CD8-positive, alpha-beta memory T cell (primary cell): ENCODE results near the gene TMEM184B. TPM values are rescaled to one million over a fixed set of nuclear protein-coding genes. Genes with fewer than 3 reads are reported as not detected.
A peak's percentile ranks its signal among the peaks of the same experiment; 100 is the strongest.

ENCODE experiments used
- CTCF ChIA-PET: fragments of 350-600 bp; sonication (Branson Sonifier 250); formaldehyde crosslinking; loops from one replicate; lab custom pipeline; 2021; ENCODE audit warnings: antibody characterized with exemption; lab: Charles Lee
- POLR2A ChIA-PET: fragments of 350-600 bp; sonication (Branson Sonifier 250); formaldehyde crosslinking; loops from one replicate; lab custom pipeline; 2021; ENCODE audit warnings: antibody characterized with exemption; lab: Charles Lee
- DNase-seq, 5 donors: peaks; one replicate each; pipeline versions ENCODE4 v3.0.0 to v3.0.0-alpha.2; 2020 to 2022; ENCODE audit warnings: mixed read lengths in 1 of 5
- H3K27ac ChIP-seq: one replicate; pipeline ENCODE4 v1.7.0; 2013; ENCODE audit warnings: low read depth, mild to moderate bottlenecking, low read length, moderate library complexity
- H3K27me3 ChIP-seq: 2 replicates; pipeline ENCODE4 v1.7.0; 2013; ENCODE audit warnings: low read length, mild to moderate bottlenecking; ENCODE audit not compliant: insufficient read depth, poor library complexity, severe bottlenecking
- H3K36me3 ChIP-seq: 2 replicates; pipeline ENCODE4 v1.7.0; 2013; ENCODE audit warnings: mild to moderate bottlenecking, low read length, moderate library complexity; ENCODE audit not compliant: insufficient read depth
- H3K4me1 ChIP-seq: 2 replicates; pipeline ENCODE4 v1.7.0; 2013; ENCODE audit warnings: mild to moderate bottlenecking, low read length, moderate library complexity; ENCODE audit not compliant: insufficient read depth
- H3K4me3 ChIP-seq: 2 replicates; pipeline ENCODE4 v1.7.0; 2013; ENCODE audit warnings: mild to moderate bottlenecking, low read length
- H3K9me3 ChIP-seq: 2 replicates; pipeline ENCODE4 v1.7.0; 2013; ENCODE audit warnings: mild to moderate bottlenecking, low read length
- H3K27ac Mint-ChIP-seq, 8 donors: one replicate each; pipeline ENCODE4 v1.8.0; 2020 to 2021; ENCODE audit warnings: mixed read lengths in 8 of 8, mild to moderate bottlenecking in 6 of 8, inconsistent platforms in 3 of 8, moderate library complexity in 3 of 8
- H3K27me3 Mint-ChIP-seq, 2 donors: one replicate each; pipeline ENCODE4 v1.8.0; 2020 to 2021; ENCODE audit warnings: mixed read lengths in 2 of 2, mild to moderate bottlenecking in 1 of 2, moderate library complexity in 1 of 2
- H3K36me3 Mint-ChIP-seq, 3 donors: one replicate each; pipeline ENCODE4 v1.8.0; 2020 to 2021; ENCODE audit warnings: mixed read lengths in 3 of 3, inconsistent platforms in 1 of 3, mild to moderate bottlenecking in 1 of 3
- H3K4me1 Mint-ChIP-seq, 3 donors: one replicate each; pipeline ENCODE4 v1.8.0; 2020 to 2021; ENCODE audit warnings: mixed read lengths in 3 of 3, inconsistent platforms in 1 of 3, mild to moderate bottlenecking in 1 of 3
- H3K4me3 Mint-ChIP-seq, 7 donors: one replicate each; pipeline ENCODE4 v1.8.0; 2020 to 2021; ENCODE audit warnings: mixed read lengths in 7 of 7, mild to moderate bottlenecking in 6 of 7, moderate library complexity in 4 of 7, inconsistent platforms in 2 of 7
- H3K9me3 Mint-ChIP-seq, 5 donors: one replicate each; pipeline ENCODE4 v1.8.0; 2020 to 2022; ENCODE audit warnings: mixed read lengths in 5 of 5, mild to moderate bottlenecking in 3 of 5, moderate library complexity in 2 of 5, inconsistent platforms in 1 of 5
- polyA plus RNA-seq: library from polyadenylated mRNA; unstranded; fragments of 300-500 nt; fragmentation: Illumina TruSeq; gene quantifications from one replicate; pipeline ENCODE4 v1.2.3, GENCODE V29; 2021
- total RNA-seq, 2 experiments: library from RNA; stranded (reverse); gene quantifications; one replicate each; pipeline ENCODE4 v1.2.3, GENCODE V29; 2021

The TMEM184B gene
- total and polyA plus RNA-seq, 3 experiments from 2014 or later, result 23.4 to 31.7 (median 29.0) TPM

DNA sequence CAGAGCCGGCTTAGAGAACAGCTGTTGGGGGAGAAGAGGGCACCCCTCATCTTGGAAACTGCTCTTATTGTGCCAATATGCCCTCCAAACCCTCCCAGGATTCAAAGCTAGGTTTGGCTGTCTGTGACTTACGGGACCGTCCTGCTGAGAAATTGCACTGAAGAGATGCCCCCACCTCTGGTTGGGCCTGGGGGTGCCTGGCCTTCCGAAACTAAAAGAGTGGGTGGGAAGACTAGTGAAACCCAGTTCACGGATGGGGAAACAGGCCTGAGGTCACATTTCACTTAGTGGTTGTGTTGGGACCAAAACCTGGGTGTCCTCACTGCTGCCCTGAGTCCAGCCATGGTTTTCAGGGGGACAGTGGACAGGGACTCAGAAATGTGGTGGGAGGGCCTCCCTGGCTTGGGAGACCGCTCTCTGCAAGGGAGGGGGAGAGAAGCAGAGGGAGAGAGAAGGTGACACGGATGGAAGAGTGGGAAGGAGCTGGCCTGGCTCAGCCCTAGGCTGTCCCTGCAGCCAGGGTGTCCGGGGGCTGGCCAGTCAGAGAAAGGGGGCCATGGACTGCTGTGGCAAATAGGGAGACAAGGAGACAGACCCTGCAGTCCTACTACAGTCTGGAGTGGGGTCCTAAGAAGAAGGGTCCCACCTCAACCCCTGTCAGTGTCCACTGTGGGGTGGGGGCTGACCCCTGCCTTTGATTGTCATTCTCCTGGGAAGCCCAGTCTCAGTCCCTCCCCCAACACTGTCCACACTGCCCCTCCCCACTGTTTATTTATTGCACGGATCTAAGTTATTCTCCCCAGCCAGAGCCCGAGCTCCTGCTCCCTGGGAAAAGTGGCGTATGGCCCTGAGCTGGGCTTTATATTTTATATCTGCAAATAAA, 57.4 kb downstream of the TMEM184B start:
- peaks cover 14% of the 10 kb centered on the region for H3K4me1 ChIP-seq
- H3K36me3 ChIP-seq, result no peaks in the 10 kb centered on the region
- H3K27me3 ChIP-seq, result no peaks in the 10 kb centered on the region
- Mint-ChIP-seq H3K4me1 (peaks cover 23 to 44% (median 30%) of the 10 kb centered on the region in 3 donors), H3K4me3 (peak overlapping the region in 6 of 7 donors; percentile 34 to 73 (median 50)), H3K27ac (peak overlapping the region in 6 of 8 donors; percentile 48 to 81 (median 66)), H3K27me3 (peaks cover 0 to 2% of the 10 kb centered on the region in 2 donors), H3K9me3 (no peaks in the 10 kb centered on the region), H3K36me3 (peaks cover 0 to 3% (median 2%) of the 10 kb centered on the region in 3 donors)
- H3K27ac ChIP-seq, result no peak overlapping the region
- DNase-seq, result no peak
- no peak overlapping the region for H3K4me3 ChIP-seq
- CTCF ChIA-PET, result interaction anchor here (0.9 to 2.5 kb wide), 4 partner anchors 13 to 163 kb away, joined by 3 to 10 read pairs (median 6); partner anchors contain the start of gene MAFF
- no peaks in the 10 kb centered on the region for H3K9me3 ChIP-seq
- POLR2A ChIA-PET, result interaction anchor here (1.1 to 1.6 kb wide), 3 partner anchors 12 to 34 kb away, joined by 4 to 11 read pairs (median 9); partner anchors contain the start of genes MAFF and PLA2G6

DNA sequence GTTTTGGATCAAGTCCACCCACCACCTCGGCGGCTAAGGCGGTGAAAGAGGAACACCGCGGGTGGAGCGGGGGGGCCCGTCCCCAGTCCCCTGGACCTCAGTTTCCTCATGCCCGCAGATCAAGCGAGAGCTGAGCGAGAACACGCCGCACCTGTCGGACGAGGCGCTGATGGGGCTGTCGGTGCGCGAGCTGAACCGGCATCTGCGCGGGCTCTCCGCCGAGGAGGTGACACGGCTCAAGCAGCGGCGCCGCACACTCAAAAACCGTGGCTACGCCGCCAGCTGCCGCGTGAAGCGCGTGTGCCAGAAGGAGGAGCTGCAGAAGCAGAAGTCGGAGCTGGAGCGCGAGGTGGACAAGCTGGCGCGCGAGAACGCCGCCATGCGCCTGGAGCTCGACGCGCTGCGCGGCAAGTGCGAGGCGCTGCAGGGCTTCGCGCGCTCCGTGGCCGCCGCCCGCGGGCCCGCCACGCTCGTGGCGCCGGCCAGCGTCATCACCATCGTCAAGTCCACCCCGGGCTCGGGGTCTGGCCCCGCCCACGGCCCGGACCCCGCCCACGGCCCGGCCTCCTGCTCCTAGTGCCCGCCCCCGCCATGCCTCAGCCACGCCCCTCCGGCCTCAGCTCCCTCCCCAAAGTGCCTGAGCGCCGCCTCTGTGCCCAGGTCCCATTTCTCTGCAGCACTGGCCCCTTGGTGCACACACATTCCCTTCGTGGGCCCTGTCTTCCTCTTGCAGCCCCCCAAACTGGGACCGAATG, 58.3 kb downstream of the TMEM184B start:
- Mint-ChIP-seq H3K36me3 (peaks cover 0 to 3% (median 2%) of the 10 kb centered on the region in 3 donors), H3K9me3 (no peaks in the 10 kb centered on the region), H3K27ac (peak overlapping the region in 5 of 8 donors; percentile 57 to 84 (median 76)), H3K27me3 (peaks cover 0 to 2% of the 10 kb centered on the region in 2 donors), H3K4me3 (peak overlapping the region; percentile 23 to 71 (median 55)), H3K4me1 (peaks cover 25 to 45% (median 29%) of the 10 kb centered on the region in 3 donors)
- Histone ChIP-seq H3K4me3 (peak overlapping the region; percentile 26), H3K36me3 (no peaks in the 10 kb centered on the region), H3K9me3 (no peaks in the 10 kb centered on the region), H3K27me3 (no peaks in the 10 kb centered on the region), H3K4me1 (peaks cover 14% of the 10 kb centered on the region), H3K27ac (no peak overlapping the region)
- CTCF ChIA-PET, result interaction anchor here (0.6 to 2.5 kb wide), 5 partner anchors 12 to 162 kb away, joined by 3 to 10 read pairs (median 4); partner anchors contain the start of gene MAFF
- peak; percentile 67 to 83 (median 70) for DNase-seq
- POLR2A ChIA-PET, result interaction anchor here (1.1 to 1.6 kb wide), 3 partner anchors 11 to 33 kb away, joined by 4 to 11 read pairs (median 9); partner anchors contain the start of genes MAFF and PLA2G6

DNA sequence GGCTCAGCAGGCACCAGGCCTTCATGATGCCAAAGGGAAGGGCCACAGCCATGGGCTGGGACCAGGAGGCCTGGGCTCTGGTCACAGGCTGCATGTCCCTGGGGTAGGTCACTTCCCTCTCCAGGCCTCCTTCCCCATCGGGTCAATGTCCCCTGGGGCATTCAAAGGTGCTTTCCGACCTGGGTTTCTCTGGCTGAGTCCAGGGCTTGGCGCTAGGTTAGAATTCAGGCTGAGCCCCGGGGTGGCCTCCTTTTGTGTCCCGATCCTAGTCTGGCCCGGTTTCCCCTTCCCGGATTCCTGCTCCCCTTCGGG, 58.9 kb downstream of the TMEM184B start:
- Histone ChIP-seq H3K4me3 (no peak overlapping the region), H3K4me1 (peaks cover 12% of the 10 kb centered on the region), H3K36me3 (no peaks in the 10 kb centered on the region), H3K27ac (no peak overlapping the region), H3K9me3 (no peaks in the 10 kb centered on the region), H3K27me3 (no peaks in the 10 kb centered on the region)
- no peak for DNase-seq
- ChIA-PET POLR2A (interaction anchor here (1.1 to 1.6 kb wide), 3 partner anchors 11 to 32 kb away, joined by 4 to 11 read pairs (median 9); partner anchors contain the start of genes MAFF and PLA2G6), CTCF (interaction anchor here (0.6 to 2.5 kb wide), 4 partner anchors 12 to 99 kb away, joined by 3 to 10 read pairs (median 5); partner anchors contain the start of gene MAFF)
- H3K27ac Mint-ChIP-seq, result peak overlapping the region in 2 of 8 donors; percentile 75 to 84
- H3K4me3 Mint-ChIP-seq, result peak overlapping the region in 4 of 7 donors; percentile 50 to 71 (median 58)
- H3K4me1 Mint-ChIP-seq, result peaks cover 20 to 40% (median 24%) of the 10 kb centered on the region in 3 donors
- H3K9me3 Mint-ChIP-seq, result no peaks in the 10 kb centered on the region
- H3K36me3 Mint-ChIP-seq, result peaks cover 0 to 3% (median 2%) of the 10 kb centered on the region in 3 donors
- H3K27me3 Mint-ChIP-seq, result peaks cover 0 to 2% of the 10 kb centered on the region in 2 donors

DNA sequence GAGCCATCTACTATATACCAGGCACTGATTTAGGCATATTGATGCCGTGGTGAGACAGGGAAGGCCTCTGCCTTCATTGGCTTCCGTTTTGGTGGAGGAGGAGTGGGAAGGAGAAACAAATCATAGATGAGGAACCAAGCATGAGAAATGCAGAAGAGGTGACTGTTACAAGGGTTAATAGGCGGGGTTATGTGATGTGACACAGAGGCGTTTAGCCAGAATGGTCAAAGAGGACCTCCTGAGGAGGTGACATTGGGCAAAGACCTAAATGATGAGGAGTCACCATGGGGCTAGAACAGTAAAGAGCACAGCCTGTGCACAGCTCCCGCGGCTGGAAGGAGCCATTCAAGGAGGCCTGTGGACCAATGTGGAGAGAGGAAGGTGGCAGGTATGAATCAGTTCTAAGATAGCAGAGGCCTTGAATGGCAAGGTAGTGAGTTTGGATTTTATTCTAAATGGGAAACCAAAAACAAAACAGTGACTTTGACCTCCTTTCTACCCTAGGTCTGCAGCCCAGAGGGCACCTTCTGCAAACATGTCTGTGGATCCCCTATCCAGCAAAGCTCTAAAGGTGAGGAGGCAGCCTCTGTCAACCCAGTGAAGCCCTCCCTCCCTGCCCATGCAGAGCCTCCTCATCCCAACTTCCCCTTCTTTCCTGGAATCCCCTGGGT, 59.4 kb downstream of the TMEM184B start:
- Histone ChIP-seq H3K4me3 (no peak overlapping the region), H3K27ac (no peak overlapping the region), H3K9me3 (no peaks in the 10 kb centered on the region), H3K36me3 (no peaks in the 10 kb centered on the region), H3K4me1 (peaks cover 8% of the 10 kb centered on the region), H3K27me3 (no peaks in the 10 kb centered on the region)
- POLR2A ChIA-PET, result interaction anchor here (1.6 kb wide), 1 partner anchor 12 kb away, joined by 11 read pairs; the partner anchor contains the start of gene MAFF
- H3K27me3 Mint-ChIP-seq, result peaks cover 0 to 2% of the 10 kb centered on the region in 2 donors
- peaks cover 19 to 35% (median 19%) of the 10 kb centered on the region in 3 donors for H3K4me1 Mint-ChIP-seq
- DNase-seq, result no peak
- peak overlapping the region; percentile 12 to 93 (median 75) for H3K27ac Mint-ChIP-seq
- CTCF ChIA-PET, result interaction anchor here (1.9 to 2.5 kb wide), 2 partner anchors 11 to 98 kb away, joined by 7 to 10 read pairs; partner anchors contain the start of gene MAFF
- peaks cover 0 to 3% (median 2%) of the 10 kb centered on the region in 3 donors for H3K36me3 Mint-ChIP-seq
- H3K9me3 Mint-ChIP-seq, result no peaks in the 10 kb centered on the region
- H3K4me3 Mint-ChIP-seq, result peak overlapping the region in 6 of 7 donors; percentile 1 to 64 (median 38)

DNA sequence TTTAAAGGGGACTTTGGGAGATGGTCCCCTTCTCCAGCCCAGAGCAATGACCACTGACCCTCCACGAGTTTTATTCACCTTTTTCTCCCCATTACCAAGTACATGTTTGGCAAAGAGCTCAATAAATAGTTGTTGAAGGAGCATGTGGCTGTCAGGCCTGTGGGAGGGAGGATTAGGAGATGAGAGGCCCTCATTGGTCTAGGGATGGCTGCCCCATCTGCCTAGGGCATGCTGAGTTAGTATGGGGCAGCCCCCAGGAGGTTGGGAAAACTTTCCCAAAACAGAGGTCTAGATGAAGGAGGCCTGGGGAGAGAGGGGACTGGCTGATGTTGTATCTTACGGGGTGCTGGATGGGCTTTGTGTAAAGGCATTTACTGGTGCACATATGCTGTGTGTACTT, 60.4 kb downstream of the TMEM184B start:
- peaks cover 0 to 4% (median 2%) of the 10 kb centered on the region in 3 donors for H3K36me3 Mint-ChIP-seq
- Histone ChIP-seq H3K4me3 (no peak overlapping the region), H3K27me3 (no peaks in the 10 kb centered on the region), H3K27ac (no peak overlapping the region), H3K36me3 (no peaks in the 10 kb centered on the region), H3K4me1 (peaks cover 8% of the 10 kb centered on the region), H3K9me3 (no peaks in the 10 kb centered on the region)
- H3K27me3 Mint-ChIP-seq, result peaks cover 0 to 2% of the 10 kb centered on the region in 2 donors
- DNase-seq, result no peak
- ChIA-PET POLR2A (no interaction called here), CTCF (no interaction called here)
- no peaks in the 10 kb centered on the region for H3K9me3 Mint-ChIP-seq
- H3K27ac Mint-ChIP-seq, result peak overlapping the region in 2 of 8 donors; percentile 29 to 56
- peak overlapping the region in 1 of 7 donors; percentile 40 for H3K4me3 Mint-ChIP-seq
- H3K4me1 Mint-ChIP-seq, result peaks cover 11 to 28% (median 13%) of the 10 kb centered on the region in 3 donors

DNA sequence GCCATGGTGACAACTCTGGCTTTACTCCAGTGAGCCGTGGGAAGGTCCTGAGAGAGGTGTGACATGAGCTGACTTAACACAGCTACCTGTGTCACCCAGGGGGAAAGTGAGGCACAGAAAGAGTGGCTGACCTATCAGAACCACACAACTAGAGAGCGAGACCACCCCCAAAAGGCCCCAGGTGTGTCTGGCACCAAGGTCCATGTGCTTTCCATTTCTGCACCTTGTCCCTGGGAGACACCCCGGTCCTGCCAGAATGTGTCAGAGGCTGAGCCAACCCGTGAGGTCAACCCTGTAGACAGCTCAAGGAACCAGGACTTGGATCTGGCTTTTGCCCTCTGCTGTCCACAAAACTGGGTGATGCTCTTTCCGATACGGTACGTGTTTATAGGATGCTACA, 61.3 kb downstream of the TMEM184B start:
- Histone ChIP-seq H3K27me3 (no peaks in the 10 kb centered on the region), H3K4me1 (peaks cover 8% of the 10 kb centered on the region), H3K27ac (no peak overlapping the region), H3K4me3 (no peak overlapping the region), H3K9me3 (no peaks in the 10 kb centered on the region), H3K36me3 (no peaks in the 10 kb centered on the region)
- Mint-ChIP-seq H3K4me3 (no peak overlapping the region), H3K36me3 (peaks cover 0 to 4% (median 2%) of the 10 kb centered on the region in 3 donors), H3K27ac (peak overlapping the region in 1 of 8 donors; percentile 69), H3K27me3 (peaks cover 0 to 2% of the 10 kb centered on the region in 2 donors), H3K9me3 (no peaks in the 10 kb centered on the region), H3K4me1 (peaks cover 11 to 27% (median 13%) of the 10 kb centered on the region in 3 donors)
- POLR2A ChIA-PET, result interaction anchor here (0.7 kb wide), 1 partner anchor 10 kb away, joined by 4 read pairs; the partner anchor contains the start of gene MAFF
- DNase-seq, result no peak
- CTCF ChIA-PET, result no interaction called here

DNA sequence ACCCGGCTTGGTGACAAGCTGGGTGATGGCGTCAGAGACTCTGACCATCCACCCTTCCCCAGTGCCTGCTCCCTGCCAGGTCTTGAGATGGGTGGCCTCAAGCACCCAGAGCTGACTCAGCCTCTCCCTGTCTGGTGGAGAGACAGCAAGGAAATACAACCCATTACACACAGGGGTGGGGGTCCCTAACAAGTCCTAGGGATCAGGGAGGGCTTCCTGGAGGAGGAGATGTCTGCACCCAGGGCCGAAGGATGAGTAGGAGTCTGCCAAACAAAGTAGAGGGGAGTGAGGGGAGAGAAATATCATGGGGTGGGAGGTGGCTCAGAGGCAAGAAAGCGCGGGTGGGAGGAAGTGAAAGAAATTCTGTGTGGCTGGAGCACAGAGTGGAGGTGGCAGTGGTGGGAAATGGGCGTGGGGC, 64.2 kb downstream of the TMEM184B start:
- Mint-ChIP-seq H3K36me3 (peaks cover 0 to 1% (median 0%) of the 10 kb centered on the region in 3 donors), H3K27ac (peak overlapping the region in 2 of 8 donors; percentile 50 to 57), H3K9me3 (no peaks in the 10 kb centered on the region), H3K27me3 (peaks cover 0 to 2% of the 10 kb centered on the region in 2 donors), H3K4me1 (peaks cover 22 to 26% (median 24%) of the 10 kb centered on the region in 3 donors), H3K4me3 (no peak overlapping the region)
- H3K9me3 ChIP-seq, result no peaks in the 10 kb centered on the region
- no peaks in the 10 kb centered on the region for H3K36me3 ChIP-seq
- no peak overlapping the region for H3K4me3 ChIP-seq
- no peak overlapping the region for H3K27ac ChIP-seq
- ChIA-PET POLR2A (no interaction called here), CTCF (no interaction called here)
- H3K27me3 ChIP-seq, result no peaks in the 10 kb centered on the region
- no peak for DNase-seq
- H3K4me1 ChIP-seq, result peaks cover 13% of the 10 kb centered on the region
